Neural progenitor cell (in vitro differentiated cells): Measurements from ENCODE around the gene ITLN1.

ENCODE experiments used
- CTCF ChIP-seq: fragments of 200-600 bp; sonication (generic); IDR thresholded peaks from 2 replicates; pipeline ENCODE4 v1.5.1; 2017; ENCODE audit warnings: antibody characterized with exemption, mild to moderate bottlenecking
- EZH2 ChIP-seq: fragments of 200-600 bp; sonication (generic); IDR thresholded peaks from 2 replicates; pipeline ENCODE4 v1.6.1; 2017; ENCODE audit warnings: antibody characterized with exemption, mild to moderate bottlenecking, moderate library complexity

GRCh38 chr1:160868141-160868540, 16.8 kb downstream of the ITLN1 start:
- no peak for TF ChIP-seq EZH2
- TF ChIP-seq CTCF: no peak
